H1 (cell line): ENCODE measurements around the gene MYLK3. TPM values are rescaled to one million over a fixed set of nuclear protein-coding genes. Genes with fewer than 3 reads are reported as not detected.

ENCODE experiments used
- CTCF ChIA-PET: fragments of 300-600 bp; sonication (Branson Sonifier 250); formaldehyde crosslinking; loops from one replicate; lab custom pipeline; 2021; ENCODE audit not compliant: partially characterized antibody; lab: Charles Lee
- POLR2A ChIA-PET: fragments of 300-600 bp; sonication (Branson Sonifier 250); formaldehyde crosslinking; loops from one replicate; lab custom pipeline; 2021; ENCODE audit warnings: inconsistent platforms; ENCODE audit not compliant: partially characterized antibody; lab: Charles Lee
- DNase-seq, 2 experiments: peaks; one replicate each; pipeline versions ENCODE4 v3.0.0 to v3.0.0-alpha.2; 2010 to 2022; ENCODE audit warnings: low spot score in 2 of 2, low read depth in 1 of 2, mixed read lengths in 1 of 2
- FAIRE-seq: peaks from 2 replicates; lab custom pipeline; 2011; peaks lifted over from hg19 to GRCh38; lab: Jason Lieb, UNC
- H2AFZ ChIP-seq: 2 replicates; pipeline ENCODE4 v1.8.1; 2012; ENCODE audit warnings: low read length, inconsistent platforms
- H2AK5ac ChIP-seq: 2 replicates; pipeline ENCODE4 v1.6.1; 2013; ENCODE audit warnings: low read depth, low read length
- H2BK120ac ChIP-seq: replicated peaks from 2 replicates; pipeline ENCODE3; 2013; ENCODE audit warnings: low read depth, low read length, inconsistent platforms
- H2BK12ac ChIP-seq: 2 replicates; pipeline ENCODE4 v1.6.1; 2013; ENCODE audit warnings: low read depth, low read length
- H2BK15ac ChIP-seq: 2 replicates; pipeline ENCODE4 v1.6.1; 2013; ENCODE audit warnings: low read length
- H2BK20ac ChIP-seq: 2 replicates; pipeline ENCODE4 v1.6.1; 2013; ENCODE audit warnings: low read length
- H2BK5ac ChIP-seq: 2 replicates; pipeline ENCODE4 v1.6.1; 2013; ENCODE audit warnings: low read depth, low read length
- H3K14ac ChIP-seq: 2 replicates; pipeline ENCODE4 v1.6.1; 2013; ENCODE audit warnings: inconsistent platforms; ENCODE audit not compliant: insufficient read length
- H3K18ac ChIP-seq: 2 replicates; pipeline ENCODE4 v1.6.1; 2013; ENCODE audit warnings: low read length; ENCODE audit errors: extremely low read depth
- H3K23ac ChIP-seq: 2 replicates; pipeline ENCODE4 v1.6.1; 2013; ENCODE audit warnings: inconsistent platforms; ENCODE audit not compliant: insufficient read length
- H3K23me2 ChIP-seq: 2 replicates; pipeline ENCODE4 v1.6.1; 2013; ENCODE audit warnings: low read depth, low read length
- H3K27ac ChIP-seq: 2 replicates; pipeline ENCODE4 v1.6.1; 2011; ENCODE audit warnings: low read depth, low read length, inconsistent platforms
- H3K27me3 ChIP-seq, 4 experiments: replicated peaks in 1 of 4; 1 replicate in 1 of 4; 2 replicates in 3 of 4; pipeline versions ENCODE4 v1.6.1 to v1.8.1; 2011 to 2013; ENCODE audit warnings: low read length in 3 of 4, mild to moderate bottlenecking in 3 of 4, inconsistent platforms in 2 of 4, mixed read lengths in 2 of 4, moderate library complexity in 1 of 4; ENCODE audit not compliant: control insufficient read depth in 3 of 4, insufficient read depth in 3 of 4; ENCODE audit errors: extremely low read depth in 1 of 4
- H3K36me3 ChIP-seq, 4 experiments: 2 replicates each; pipeline versions ENCODE4 v1.6.1 to v1.8.1; 2011 to 2013; ENCODE audit warnings: mild to moderate bottlenecking in 4 of 4, low read length in 3 of 4, moderate library complexity in 2 of 4, control low read depth in 1 of 4, inconsistent platforms in 1 of 4; ENCODE audit not compliant: insufficient read depth in 4 of 4, control insufficient read depth in 2 of 4
- H3K4ac ChIP-seq: replicated peaks from 2 replicates; pipeline ENCODE3; 2013; ENCODE audit warnings: low read length, low read depth, mixed read lengths, inconsistent platforms; ENCODE audit not compliant: insufficient read length
- H3K4me1 ChIP-seq, 4 experiments: replicated peaks in 1 of 4; 1 replicate in 1 of 4; 2 replicates in 3 of 4; pipeline versions ENCODE4 v1.6.1 to v1.8.1; 2011 to 2013; ENCODE audit warnings: low read length in 3 of 4, inconsistent platforms in 2 of 4, mixed read lengths in 1 of 4; ENCODE audit not compliant: insufficient read depth in 4 of 4, control insufficient read depth in 3 of 4
- H3K4me2 ChIP-seq, 2 experiments: 2 replicates each; pipeline versions ENCODE4 v1.6.1 to v1.8.1; 2011 to 2013; ENCODE audit warnings: low read depth in 2 of 2, low read length in 2 of 2, control low read depth in 1 of 2, inconsistent platforms in 1 of 2, mild to moderate bottlenecking in 1 of 2; ENCODE audit not compliant: insufficient read depth in 1 of 2
- H3K4me3 ChIP-seq, 4 experiments: fragments of 200-600, 300-600 bp in 1 of 4; sonication (generic), shearing (Covaris generic), sonication (Bioruptor Twin) in 1 of 4; 2 replicates each; pipeline versions ENCODE4 v1.5.1 to v1.8.1; 2011 to 2016; ENCODE audit warnings: low read length in 4 of 4, low read depth in 3 of 4, control low read depth in 2 of 4, inconsistent platforms in 2 of 4, mild to moderate bottlenecking in 2 of 4, mixed read lengths in 1 of 4, moderate library complexity in 1 of 4; ENCODE audit not compliant: insufficient read depth in 2 of 4; ENCODE audit errors: extremely low read depth in 1 of 4
- H3K56ac ChIP-seq: replicated peaks from 2 replicates; pipeline ENCODE3; 2013; ENCODE audit warnings: low read depth, mild to moderate bottlenecking, mixed read lengths, low read length, inconsistent platforms; ENCODE audit not compliant: insufficient read length
- H3K79me1 ChIP-seq: 2 replicates; pipeline ENCODE4 v1.6.1; 2013; ENCODE audit warnings: low read depth, low read length, control low read depth
- H3K79me2 ChIP-seq, 2 experiments: 2 replicates each; pipeline versions ENCODE4 v1.6.1 to v1.8.1; 2012 to 2013; ENCODE audit warnings: low read length in 2 of 2, mild to moderate bottlenecking in 2 of 2, inconsistent platforms in 1 of 2; ENCODE audit not compliant: insufficient read depth in 2 of 2, control insufficient read depth in 1 of 2
- H3K9ac ChIP-seq, 4 experiments: replicated peaks in 1 of 4; 1 replicate in 1 of 4; 2 replicates in 3 of 4; pipeline versions ENCODE4 v1.6.1 to v1.8.1; 2011 to 2013; ENCODE audit warnings: low read depth in 3 of 4, low read length in 3 of 4, control low read depth in 2 of 4, mild to moderate bottlenecking in 2 of 4, moderate library complexity in 2 of 4, inconsistent platforms in 1 of 4; ENCODE audit errors: extremely low read depth in 1 of 4
- H3K9me3 ChIP-seq, 2 experiments: 2 replicates each; pipeline versions ENCODE4 v1.6.1 to v1.8.1; 2012 to 2013; ENCODE audit warnings: mild to moderate bottlenecking in 2 of 2, moderate library complexity in 2 of 2, control low read depth in 1 of 2, inconsistent platforms in 1 of 2, low read depth in 1 of 2, low read length in 1 of 2, mixed read lengths in 1 of 2; ENCODE audit not compliant: insufficient read depth in 2 of 2
- H4K20me1 ChIP-seq, 2 experiments: replicated peaks in 1 of 2; 2 replicates each; pipeline versions ENCODE3 to v1.8.1; 2011 to 2013; ENCODE audit warnings: inconsistent platforms in 2 of 2, low read length in 2 of 2, mild to moderate bottlenecking in 1 of 2; ENCODE audit not compliant: insufficient read depth in 2 of 2, control insufficient read depth in 1 of 2
- H4K5ac ChIP-seq: 2 replicates; pipeline ENCODE4 v1.6.1; 2013; ENCODE audit warnings: low read length, low read depth, mixed read lengths, inconsistent platforms; ENCODE audit not compliant: insufficient read length
- H4K8ac ChIP-seq: 2 replicates; pipeline ENCODE4 v1.8.0; 2013; ENCODE audit warnings: mild to moderate bottlenecking, moderate library complexity, low read length, inconsistent platforms; ENCODE audit not compliant: insufficient read depth; ENCODE audit errors: extremely low read depth
- H4K91ac ChIP-seq: replicated peaks from 2 replicates; pipeline ENCODE3; 2013; ENCODE audit warnings: low read length, mixed read lengths, inconsistent platforms; ENCODE audit not compliant: insufficient read length
- BCL11A ChIP-seq, 2 experiments: IDR thresholded peaks; one replicate each; pipeline ENCODE4 v1.6.1; 2011; ENCODE audit warnings: low read depth in 2 of 2, low read length in 2 of 2, mild to moderate bottlenecking in 2 of 2
- CBX5 ChIP-seq: fragments of 300-800, 300-1000 bp; sonication (generic); IDR thresholded peaks from 2 replicates; pipeline ENCODE4 v1.7.1; 2016; ENCODE audit warnings: antibody characterized with exemption, low read length, low read depth
- CEBPB ChIP-seq: IDR thresholded peaks from 2 replicates; pipeline ENCODE4 v1.6.1; 2012; ENCODE audit warnings: low read depth, low read length
- E2F6 ChIP-seq: IDR thresholded peaks from 2 replicates; pipeline ENCODE4 v1.6.1; 2012; ENCODE audit warnings: inconsistent platforms
- GABPA ChIP-seq: IDR thresholded peaks from 2 replicates; pipeline ENCODE4 v1.6.1; 2011; ENCODE audit warnings: mild to moderate bottlenecking, low read length, moderate library complexity, borderline replicate concordance; ENCODE audit not compliant: insufficient read depth
- HDAC2 ChIP-seq, 2 experiments: fragments of 300-600 bp in 1 of 2; sonication (generic) in 1 of 2; IDR thresholded peaks; 2 replicates each; pipeline ENCODE4 v1.6.1; 2011 to 2012; ENCODE audit warnings: low read depth in 2 of 2, low read length in 2 of 2, mild to moderate bottlenecking in 2 of 2, moderate library complexity in 2 of 2, borderline replicate concordance in 1 of 2, inconsistent platforms in 1 of 2
- KDM5A ChIP-seq: fragments of 200-600 bp; IDR thresholded peaks from 2 replicates; pipeline ENCODE4 v1.7.1; 2012; ENCODE audit warnings: mild to moderate bottlenecking, low read length, inconsistent platforms, mixed read lengths
- NANOG ChIP-seq: IDR thresholded peaks from 2 replicates; pipeline ENCODE4 v1.6.1; 2011; ENCODE audit warnings: low read length, low read depth, mild to moderate bottlenecking, inconsistent platforms; ENCODE audit not compliant: insufficient read depth, poor library complexity, severe bottlenecking
- PHF8 ChIP-seq: fragments of 200-600 bp; sonication (generic); conservative IDR thresholded peaks from 2 replicates; pipeline ENCODE4 v1.7.1; 2012; ENCODE audit warnings: low read depth, mild to moderate bottlenecking, inconsistent platforms, low read length, moderate library complexity
- SIN3A ChIP-seq, 2 experiments: IDR thresholded peaks in 1 of 2; conservative IDR thresholded peaks in 1 of 2; 2 replicates each; pipeline ENCODE4 v1.6.1; 2011 to 2012; ENCODE audit warnings: low read length in 2 of 2, improper control_type of control experiment in 1 of 2, low read depth in 1 of 2, mild to moderate bottlenecking in 1 of 2
- WGBS, 2 experiments: shearing (Covaris generic) in 1 of 2; methylation state at CpG; one replicate each; pipeline versions ENCODE4 v1.1.6 to v1.1.7; 2013 to 2015; ENCODE audit warnings: low lambda C conversion rate in 2 of 2, mixed read lengths in 2 of 2, inconsistent platforms in 1 of 2, low coverage in 1 of 2, missing lambda C conversion rate in 1 of 2; ENCODE audit not compliant: insufficient replicate concordance in 2 of 2, insufficient coverage in 1 of 2, insufficient read length in 1 of 2; ENCODE audit errors: extremely low coverage in 1 of 2, missing lambda C conversion rate in 1 of 2; 5-methylcytosine and 5-hydroxymethylcytosine counted together
- polyA plus RNA-seq, 7 experiments: library from polyadenylated mRNA; depleted of rRNA in 3 of 7; stranded (reverse) in 5 of 7; unstranded in 2 of 7; fragments of >200 nt in 5 of 7; fragments of 200-250 nt in 2 of 7; gene quantifications; 1 replicate in 5 of 7; 2 replicates in 1 of 7; 4 replicates in 1 of 7; pipeline versions ENCODE4 v1.2.1 to v1.2.3, GENCODE V29; 2011 to 2013; ENCODE audit warnings: missing spikeins in 2 of 7, mixed read lengths in 2 of 7
- total RNA-seq: library from RNA; stranded (reverse); fragmentation: NEBNext Ultra II Directional; extraction: Animal tissue kit (Norgen Biotek cat#: 25700); gene quantifications from 2 replicates; pipeline ENCODE4 v1.2.1, GENCODE V29; 2021

Gene MYLK3
- total and polyA plus RNA-seq, 2 of the 8 experiments (the other 6 are each of a cell fraction or from before 2014, with no cell fraction given) = 0.14 to 0.35 TPM

- H3K27ac ChIP-seq = 0 out of 2 replicates have a peak overlapping the region, but pooled peaks have one; percentile 69
- peaks cover 4% of the 10 kb centered on the region for H3K23me2 ChIP-seq
- no peak overlapping the region for H2BK120ac ChIP-seq
- no peak overlapping the region for H3K4ac ChIP-seq
- peak overlapping the region in 1 of 4 experiments; percentile 87; a peak in 1 of 7 replicates for H3K9ac ChIP-seq
- no peak overlapping the region for H3K56ac ChIP-seq
- H2BK5ac ChIP-seq = no peak overlapping the region
- no peak overlapping the region for H2BK12ac ChIP-seq
- H4K20me1 ChIP-seq = no peaks in the 10 kb centered on the region
- peak overlapping the region; percentile 69 to 87 (median 76); a peak in 7 of 8 replicates for H3K4me3 ChIP-seq
- H4K5ac ChIP-seq = no peak overlapping the region
- H3K23ac ChIP-seq = no peak overlapping the region
- no peak overlapping the region for H2AK5ac ChIP-seq
- H2BK20ac ChIP-seq = no peak overlapping the region
- peaks cover 0 to 5% of the 10 kb centered on the region in 2 experiments; a peak in 2 of 4 replicates for H3K9me3 ChIP-seq
- H3K4me2 ChIP-seq = peak overlapping the region; percentile 69 to 85
- H3K14ac ChIP-seq = no peak overlapping the region
- no peaks in the 10 kb centered on the region for H3K79me1 ChIP-seq
- no peak overlapping the region for H4K8ac ChIP-seq
- FAIRE-seq (peak; percentile 71), DNase-seq (no peak)
- POLR2A ChIA-PET = interaction anchor here (0.8 to 1.7 kb wide), 7 partner anchors 9 to 158 kb away, joined by 3 to 10 read pairs (median 4); partner anchors contain the start of gene ORC6
- H3K36me3 ChIP-seq = no peaks in the 10 kb centered on the region; a peak in 2 of 8 replicates
- 0 out of 2 replicates have a peak overlapping the region, but pooled peaks have one; percentile 68 for H2AFZ ChIP-seq
- H3K79me2 ChIP-seq = no peaks in the 10 kb centered on the region
- no peak overlapping the region for H4K91ac ChIP-seq
- 87% methylated on average over 8 of the region's 8 CpGs; no CpG with 5 or more reads in 1 of the 2 experiments for WGBS, 2 experiments
- H3K18ac ChIP-seq = no peak overlapping the region
- H2BK15ac ChIP-seq = no peak overlapping the region
- H3K27me3 ChIP-seq = no peaks in the 10 kb centered on the region
- CTCF ChIA-PET = interaction anchor here (1.5 to 2.9 kb wide), 3 partner anchors 10 to 100 kb away, joined by 3 to 15 read pairs (median 6); no protein-coding TSS in a partner anchor
- H3K4me1 ChIP-seq = peaks cover 0 to 9% (median 3%) of the 10 kb centered on the region in 4 experiments; a peak in 4 of 7 replicates
- no peak for TF ChIP-seq BCL11A (IDR thresholded peaks at IDR 0.05; ENCODE audit: low read depth in 2 of 2, low read length in 2 of 2)
- TF ChIP-seq NANOG = no peak
- no peak for TF ChIP-seq HDAC2 (IDR thresholded peaks at IDR 0.05; ENCODE audit: borderline replicate concordance in 1 of 2, low read depth in 2 of 2, low read length in 2 of 2)
- TF ChIP-seq CEBPB = no peak
- no peak for TF ChIP-seq GABPA
- TF ChIP-seq KDM5A = no peak
- no peak for TF ChIP-seq E2F6
- TF ChIP-seq PHF8 = no peak
- no peak for TF ChIP-seq SIN3A (conservative IDR thresholded peaks at IDR 0.05 in 1 of 2, IDR thresholded peaks at IDR 0.05 in 1 of 2; ENCODE audit: low read depth in 1 of 2, low read length in 2 of 2)
- TF ChIP-seq CBX5 = no peak
Observed at GRCh38 chr16:46790599-46791270, 42.6 kb upstream of the MYLK3 start.
